Ectodermal cell (in vitro differentiated cells): ENCODE measurements around the gene RASGEF1C.
"Not testable (repeated sequence)": the region's sequence is repeated elsewhere in the genome, so short reads cannot be mapped to it uniquely, and the experiment has no call there.

ENCODE experiments used
- H3K27ac ChIP-seq: 2 replicates; pipeline ENCODE4 v1.7.0; 2013; ENCODE audit warnings: mild to moderate bottlenecking, low read depth, low read length; ENCODE audit not compliant: insufficient read depth, poor library complexity, severe bottlenecking
- H3K27me3 ChIP-seq: 2 replicates; pipeline ENCODE4 v1.7.0; 2013; ENCODE audit warnings: mild to moderate bottlenecking, low read length; ENCODE audit not compliant: insufficient read depth, control insufficient read depth, poor library complexity, severe bottlenecking
- H3K36me3 ChIP-seq: one replicate; pipeline ENCODE4 v1.7.0; 2013; ENCODE audit warnings: low read length; ENCODE audit not compliant: control insufficient read depth, insufficient read depth
- H3K4me1 ChIP-seq: one replicate; pipeline ENCODE4 v1.7.0; 2013; ENCODE audit warnings: low read length; ENCODE audit not compliant: control insufficient read depth, insufficient read depth
- H3K4me3 ChIP-seq: 2 replicates; pipeline ENCODE4 v1.7.0; 2013; ENCODE audit warnings: low read depth, low read length, control low read depth; ENCODE audit not compliant: insufficient read depth
- H3K9me3 ChIP-seq: 2 replicates; pipeline ENCODE4 v1.7.0; 2013; ENCODE audit warnings: mild to moderate bottlenecking, low read length, moderate library complexity; ENCODE audit not compliant: control insufficient read depth
- WGBS, 2 experiments: methylation state at CpG; one replicate each; pipeline ENCODE4 v1.1.7; 2013; ENCODE audit warnings: missing lambda C conversion rate in 2 of 2; 5-methylcytosine and 5-hydroxymethylcytosine counted together

Gene RASGEF1C

DNA sequence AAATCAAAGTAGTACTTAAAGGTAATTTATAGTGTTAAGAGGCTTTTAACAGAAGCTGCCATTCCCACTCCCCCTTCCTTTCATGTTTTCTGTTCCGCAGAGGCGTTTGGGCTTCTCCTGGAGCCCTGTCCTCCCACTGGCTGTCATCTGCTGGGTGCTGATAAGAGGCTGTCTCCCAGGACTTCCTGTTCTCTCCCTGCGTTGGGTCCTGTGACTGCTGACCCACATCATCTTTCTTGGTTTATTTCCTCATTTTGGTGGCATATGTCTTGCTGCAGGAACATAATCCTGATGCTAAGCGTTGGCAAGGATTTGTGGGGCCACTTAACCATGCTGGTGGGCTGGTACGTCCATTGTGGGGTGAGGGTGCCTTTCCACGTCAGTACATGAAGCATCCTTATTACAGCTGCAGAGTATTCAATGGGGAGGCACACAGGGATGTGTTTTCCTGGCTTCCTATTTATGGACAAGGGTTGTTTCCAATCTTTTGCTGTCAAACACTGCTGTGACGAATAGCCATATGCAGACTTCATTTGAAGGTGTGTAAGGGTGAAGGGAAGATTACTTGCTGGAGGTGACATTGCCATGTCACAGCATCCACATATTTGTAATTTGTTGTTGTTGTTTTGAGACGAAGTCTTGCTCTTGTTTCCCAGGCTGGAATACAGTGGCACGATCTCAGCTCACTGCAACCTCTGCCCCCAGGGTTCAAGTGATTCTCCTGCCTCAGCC is 115.2 kb downstream of the RASGEF1C start:
- H3K9me3 ChIP-seq = no peaks in the 10 kb centered on the region
- WGBS, 2 experiments = 92% methylated on average over 9 of the region's 9 CpGs
- no peaks in the 10 kb centered on the region for H3K4me1 ChIP-seq
- no peak overlapping the region for H3K4me3 ChIP-seq
- no peaks in the 10 kb centered on the region for H3K36me3 ChIP-seq
- no peak overlapping the region for H3K27ac ChIP-seq
- no peaks in the 10 kb centered on the region for H3K27me3 ChIP-seq

DNA sequence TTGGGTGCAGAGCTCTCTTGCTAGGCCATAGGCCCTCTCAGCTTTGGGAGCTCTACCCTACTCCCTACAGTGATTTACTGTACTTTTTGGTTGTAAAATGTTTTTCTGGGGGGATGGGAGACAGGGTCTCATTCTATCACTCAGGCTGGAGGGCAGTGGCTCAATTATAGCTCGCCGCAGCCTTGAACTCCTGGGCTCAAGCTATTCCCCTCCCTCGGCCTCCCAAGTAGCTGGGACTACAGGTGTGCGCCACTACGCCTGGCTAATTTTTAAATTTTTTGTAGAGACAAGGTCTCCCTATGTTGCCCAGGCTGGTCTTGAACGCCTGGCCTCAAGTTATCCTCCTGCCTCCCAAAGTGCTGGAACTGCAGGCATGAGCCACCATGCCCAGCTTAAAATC is 115.8 kb downstream of the RASGEF1C start:
- H3K36me3 ChIP-seq = no peaks in the 10 kb centered on the region
- H3K4me1 ChIP-seq = no peaks in the 10 kb centered on the region
- H3K9me3 ChIP-seq = no peaks in the 10 kb centered on the region
- H3K27me3 ChIP-seq = no peaks in the 10 kb centered on the region
- H3K4me3 ChIP-seq = no peak overlapping the region
- H3K27ac ChIP-seq = no peak overlapping the region
- 91 to 96% methylated on average over 6 of the region's 6 CpGs for WGBS, 2 experiments

DNA sequence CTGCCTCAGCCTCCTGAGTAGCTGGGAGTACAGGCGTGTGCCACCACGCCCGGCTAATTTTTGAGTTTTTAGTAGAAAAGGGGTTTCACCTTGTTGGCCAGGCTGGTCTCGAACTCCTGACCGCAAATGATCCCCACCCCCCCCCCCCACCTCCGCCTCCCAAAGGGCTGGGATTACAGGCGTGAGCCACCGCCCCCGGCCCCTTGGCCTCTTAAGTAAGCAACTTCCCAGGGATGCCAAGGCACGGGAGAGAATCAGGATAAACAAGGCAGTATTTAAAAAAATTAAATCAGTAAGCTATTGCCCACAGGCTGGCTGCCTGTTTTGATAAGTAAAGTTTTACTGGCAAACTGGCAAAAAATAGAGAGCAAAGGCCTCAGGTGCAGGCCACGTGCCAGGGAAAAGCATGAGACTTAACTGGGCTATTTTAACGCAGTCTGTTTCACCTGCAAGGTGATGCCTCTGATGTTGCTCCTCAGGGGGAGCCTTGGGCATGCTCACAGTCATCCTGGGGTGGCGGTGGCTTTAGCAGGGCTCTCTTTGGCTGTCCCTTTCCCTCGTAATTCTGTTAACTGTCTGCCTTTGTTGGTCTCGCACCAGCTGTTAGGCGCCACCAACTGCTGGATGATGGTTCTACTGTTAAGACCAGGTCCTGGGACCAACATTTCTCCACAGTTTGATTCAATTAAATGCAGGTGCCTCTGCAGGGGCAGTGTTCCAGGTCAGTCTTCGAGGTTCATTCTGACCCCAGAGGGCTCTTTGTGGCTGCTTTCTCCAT is 118.1 kb downstream of the RASGEF1C start:
- 20 to 24% methylated on average over 12 to 14 of the region's 17 CpGs for whole genome bisulfite sequencing, 2 experiments
- Histone ChIP-seq H3K4me1 (no peaks in the 10 kb centered on the region), H3K4me3 (no peak overlapping the region), H3K36me3 (no peaks in the 10 kb centered on the region), H3K27me3 (no peaks in the 10 kb centered on the region), H3K27ac (peak overlapping the region; percentile 69), H3K9me3 (no peaks in the 10 kb centered on the region)

DNA sequence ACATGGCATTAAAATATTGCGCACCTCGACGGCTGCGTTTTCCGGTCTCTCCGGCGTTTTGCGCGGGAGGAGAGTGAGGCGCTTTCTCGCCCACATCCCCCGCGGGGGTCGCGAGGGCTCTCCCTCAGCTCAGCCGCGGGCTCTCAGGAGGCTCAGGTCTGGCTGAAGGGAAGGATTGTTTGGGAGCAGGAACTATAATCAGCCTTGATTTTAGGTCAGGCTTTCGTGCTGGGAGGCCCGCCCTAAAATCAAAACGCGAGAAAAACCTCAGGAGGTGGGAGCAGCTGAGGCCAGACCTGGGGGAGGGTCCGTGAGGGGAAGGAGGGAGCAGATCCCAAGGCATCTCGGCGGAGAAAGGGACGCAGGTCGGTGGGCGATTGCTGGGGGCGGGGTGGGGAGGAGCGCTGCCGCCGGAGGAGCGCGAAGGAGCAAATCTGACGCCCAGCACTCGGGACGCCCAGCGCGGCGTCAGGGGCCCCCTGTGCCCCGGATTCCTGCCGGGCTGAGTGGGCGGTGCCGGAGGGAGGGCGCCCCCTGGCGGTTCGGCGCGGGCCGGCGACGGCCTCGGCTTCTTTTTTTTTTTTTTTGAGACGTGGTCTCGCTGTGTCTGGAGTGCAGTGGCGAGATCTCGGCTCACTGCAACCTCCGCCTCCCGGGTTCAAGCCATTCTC is 118.8 kb downstream of the RASGEF1C start:
- no peaks in the 10 kb centered on the region for H3K9me3 ChIP-seq
- H3K4me3 ChIP-seq = peak overlapping the region; percentile 36
- peak overlapping the region; percentile 90 for H3K27ac ChIP-seq
- 1 to 3% methylated on average over 58 of the region's 58 CpGs for WGBS, 2 experiments
- H3K4me1 ChIP-seq = no peaks in the 10 kb centered on the region
- no peaks in the 10 kb centered on the region for H3K36me3 ChIP-seq
- no peaks in the 10 kb centered on the region for H3K27me3 ChIP-seq

DNA sequence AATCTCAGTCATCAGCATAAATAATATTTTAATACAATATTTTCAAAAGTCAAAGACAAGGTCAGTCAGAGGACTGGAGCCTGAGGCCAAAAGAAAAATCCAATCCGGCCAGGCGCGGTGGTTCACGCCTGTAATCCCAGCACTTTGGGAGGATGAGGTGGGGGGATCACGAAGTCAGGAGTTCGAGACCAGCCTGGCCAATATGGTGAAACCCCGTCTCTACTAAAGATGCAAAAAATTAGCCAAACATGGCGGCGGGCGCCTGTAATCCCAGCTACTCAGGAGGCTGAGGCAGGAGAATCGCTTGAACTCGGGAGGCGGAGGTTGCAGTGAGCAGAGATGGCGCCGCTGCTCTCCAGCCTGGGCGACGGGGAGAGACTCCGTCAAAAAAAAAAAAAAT is 119.4 kb downstream of the RASGEF1C start:
- not testable (repeated sequence) for H3K36me3 ChIP-seq, H3K4me1 ChIP-seq, H3K27me3 ChIP-seq, H3K9me3 ChIP-seq
- H3K4me3 ChIP-seq = peak overlapping the region; percentile 36
- H3K27ac ChIP-seq = peak overlapping the region; percentile 90
- WGBS, 2 experiments = 68 to 81% methylated on average over 15 to 18 of the region's 18 CpGs

DNA sequence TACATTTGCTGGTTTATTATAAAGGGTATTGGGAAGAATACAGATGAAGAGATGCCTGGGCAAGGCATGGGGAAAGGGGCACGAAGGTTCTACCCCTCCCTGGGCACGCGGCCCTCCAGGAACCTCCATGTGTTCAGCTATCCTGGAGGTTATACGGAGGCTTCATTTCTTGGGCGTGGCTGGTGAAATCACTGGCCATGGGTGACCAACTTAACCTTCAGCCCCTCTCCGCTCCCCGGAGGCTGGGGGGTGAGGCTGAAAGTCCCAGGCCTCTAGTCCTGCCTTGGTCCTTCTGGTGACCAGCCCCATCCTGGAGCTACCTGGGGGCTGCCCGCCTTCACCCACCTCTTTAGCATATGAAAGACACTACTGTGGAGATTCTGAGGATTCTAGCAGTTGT is 120.5 kb downstream of the RASGEF1C start:
- H3K9me3 ChIP-seq = no peaks in the 10 kb centered on the region
- WGBS, 2 experiments = 91% methylated on average over 8 of the region's 8 CpGs
- H3K27ac ChIP-seq = no peak overlapping the region
- H3K27me3 ChIP-seq = no peaks in the 10 kb centered on the region
- peaks cover 3% of the 10 kb centered on the region for H3K4me1 ChIP-seq
- H3K4me3 ChIP-seq = no peak overlapping the region
- no peaks in the 10 kb centered on the region for H3K36me3 ChIP-seq

DNA sequence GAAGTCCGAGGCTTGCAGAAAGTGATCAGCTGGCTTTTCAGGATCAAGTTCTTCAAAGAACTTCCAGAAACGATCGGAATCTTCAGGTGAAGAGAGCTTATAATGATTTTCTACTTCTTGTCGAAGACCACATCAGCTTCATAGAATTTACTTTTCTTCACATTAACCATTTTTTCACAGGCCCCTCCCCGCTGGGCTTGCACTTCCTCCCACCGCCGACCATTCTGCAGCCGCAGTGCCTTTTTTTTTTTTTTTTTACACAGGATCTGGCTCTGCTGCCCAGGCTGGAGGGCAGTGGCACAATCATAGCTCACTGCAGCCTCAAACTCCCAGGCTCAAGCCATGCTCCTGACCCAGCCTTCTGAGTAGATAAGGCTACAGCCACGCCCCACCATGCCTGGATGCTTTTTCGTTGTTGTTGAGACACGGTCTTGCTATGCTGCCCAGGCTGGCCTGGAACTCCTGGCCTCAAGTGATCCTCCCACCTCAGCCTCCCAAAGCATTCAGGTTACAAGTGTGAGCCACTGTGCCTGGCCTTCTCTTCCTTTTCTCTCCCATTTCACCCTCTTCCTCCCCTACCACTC is 122.1 kb downstream of the RASGEF1C start:
- Histone ChIP-seq H3K36me3 (no peaks in the 10 kb centered on the region), H3K4me1 (peaks cover 19% of the 10 kb centered on the region), H3K27me3 (no peaks in the 10 kb centered on the region), H3K27ac (no peak overlapping the region), H3K9me3 (no peaks in the 10 kb centered on the region), H3K4me3 (no peak overlapping the region)
- WGBS, 2 experiments = 93% methylated on average over 11 of the region's 11 CpGs

DNA sequence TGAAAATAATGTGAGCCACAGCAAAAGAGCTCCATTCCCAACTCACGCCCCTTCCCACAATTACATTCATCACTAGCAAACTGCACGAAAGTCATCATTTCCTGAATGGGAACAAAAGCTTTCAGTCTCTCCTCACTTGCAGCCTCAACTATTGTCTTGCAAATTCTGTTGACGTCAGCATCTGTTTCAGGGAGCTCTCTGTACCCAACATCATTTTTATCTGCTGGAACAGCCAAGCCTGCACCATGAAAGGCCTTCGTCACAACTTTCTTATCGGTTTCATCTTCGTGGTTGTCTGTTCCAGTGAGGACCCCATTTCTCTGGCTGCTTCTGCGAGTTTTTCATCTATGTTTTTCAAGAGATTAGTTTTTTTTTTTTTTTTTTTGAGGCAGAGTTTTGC is 123.2 kb downstream of the RASGEF1C start:
- Histone ChIP-seq H3K27me3 (no peaks in the 10 kb centered on the region), H3K4me3 (no peak overlapping the region), H3K27ac (peak overlapping the region; percentile 52), H3K9me3 (no peaks in the 10 kb centered on the region), H3K36me3 (no peaks in the 10 kb centered on the region), H3K4me1 (peaks cover 21% of the 10 kb centered on the region)
- WGBS, 2 experiments = 20 to 35% methylated on average over 7 of the region's 7 CpGs

- Histone ChIP-seq H3K36me3 (no peaks in the 10 kb centered on the region), H3K9me3 (no peaks in the 10 kb centered on the region), H3K27ac (no peak overlapping the region), H3K4me1 (peaks cover 21% of the 10 kb centered on the region), H3K27me3 (no peaks in the 10 kb centered on the region), H3K4me3 (no peak overlapping the region)
- 76 to 78% methylated on average over 13 of the region's 13 CpGs for WGBS, 2 experiments
Observed at GRCh38 chr5:180084638-180085561, 124.1 kb downstream of the RASGEF1C start.
